Osteocyte (in vitro differentiated cells): ENCODE data around the gene STXBP6. TPM values are rescaled to one million over a fixed set of nuclear protein-coding genes. Genes with fewer than 3 reads are reported as not detected.

Source experiments
- DNase-seq: peaks from one replicate; pipeline ENCODE4 v3.0.0; 2021; ENCODE audit warnings: mixed read lengths; ENCODE audit not compliant: unreplicated experiment; ENCODE audit errors: extremely low spot score
- H3K27ac Mint-ChIP-seq: one replicate; pipeline ENCODE4 v1.8.0; 2021; ENCODE audit warnings: mild to moderate bottlenecking, mixed read lengths; ENCODE audit not compliant: unreplicated experiment
- H3K27me3 Mint-ChIP-seq: one replicate; pipeline ENCODE4 v1.8.0; 2021; ENCODE audit warnings: mixed read lengths; ENCODE audit not compliant: unreplicated experiment
- H3K36me3 Mint-ChIP-seq: one replicate; pipeline ENCODE4 v1.8.0; 2021; ENCODE audit warnings: mixed read lengths; ENCODE audit not compliant: unreplicated experiment
- H3K4me1 Mint-ChIP-seq: one replicate; pipeline ENCODE4 v1.8.0; 2021; ENCODE audit warnings: mixed read lengths; ENCODE audit not compliant: unreplicated experiment
- H3K4me3 Mint-ChIP-seq: one replicate; pipeline ENCODE4 v1.8.0; 2021; ENCODE audit warnings: mild to moderate bottlenecking, moderate library complexity, mixed read lengths; ENCODE audit not compliant: unreplicated experiment
- H3K9me3 Mint-ChIP-seq: one replicate; pipeline ENCODE4 v1.8.0; 2021; ENCODE audit warnings: mixed read lengths; ENCODE audit not compliant: unreplicated experiment
- CTCF ChIP-seq: fragments of 200-600 bp; sonication (generic); IDR thresholded peaks from 2 replicates; pipeline ENCODE4 v1.5.0; 2021; ENCODE audit warnings: antibody characterized with exemption, mild to moderate bottlenecking, moderate library complexity
- total RNA-seq: library from RNA; stranded (reverse); gene quantifications from 2 replicates; pipeline ENCODE4 v1.2.1, GENCODE V29; 2021

The STXBP6 gene
- total RNA-seq, 1 donor from 2014 or later = 6.4 TPM

- H3K27ac Mint-ChIP-seq = peak overlapping the region; percentile 89
- H3K36me3 Mint-ChIP-seq = peaks cover 1% of the 10 kb centered on the region
- H3K4me1 Mint-ChIP-seq = peaks cover 29% of the 10 kb centered on the region
- TF ChIP-seq CTCF = no peak
- no peaks in the 10 kb centered on the region for H3K9me3 Mint-ChIP-seq
- peak overlapping the region; percentile 38 for H3K4me3 Mint-ChIP-seq
- DNase-seq = no peak
- no peaks in the 10 kb centered on the region for H3K27me3 Mint-ChIP-seq
Measured at GRCh38 chr14:24861083-24861630, 188.8 kb downstream of the STXBP6 start.

- no peak overlapping the region for H3K4me3 Mint-ChIP-seq
- H3K27ac Mint-ChIP-seq = no peak overlapping the region
- no peaks in the 10 kb centered on the region for H3K9me3 Mint-ChIP-seq
- no peak for TF ChIP-seq CTCF
- H3K27me3 Mint-ChIP-seq = no peaks in the 10 kb centered on the region
- peaks cover 3% of the 10 kb centered on the region for H3K36me3 Mint-ChIP-seq
- peaks cover 29% of the 10 kb centered on the region for H3K4me1 Mint-ChIP-seq
- DNase-seq = no peak
Measured at GRCh38 chr14:24859559-24859958, 190.4 kb downstream of the STXBP6 start.

- DNase-seq = no peak
- peaks cover 3% of the 10 kb centered on the region for H3K36me3 Mint-ChIP-seq
- H3K27ac Mint-ChIP-seq = no peak overlapping the region
- no peak for TF ChIP-seq CTCF
- H3K4me1 Mint-ChIP-seq = peaks cover 29% of the 10 kb centered on the region
- no peaks in the 10 kb centered on the region for H3K27me3 Mint-ChIP-seq
- no peak overlapping the region for H3K4me3 Mint-ChIP-seq
- H3K9me3 Mint-ChIP-seq = no peaks in the 10 kb centered on the region
Measured at GRCh38 chr14:24858684-24859083, 191.3 kb downstream of the STXBP6 start.

- H3K36me3 Mint-ChIP-seq = peaks cover 3% of the 10 kb centered on the region
- no peak overlapping the region for H3K4me3 Mint-ChIP-seq
- no peaks in the 10 kb centered on the region for H3K9me3 Mint-ChIP-seq
- H3K27me3 Mint-ChIP-seq = no peaks in the 10 kb centered on the region
- no peak overlapping the region for H3K27ac Mint-ChIP-seq
- TF ChIP-seq CTCF = no peak
- peaks cover 29% of the 10 kb centered on the region for H3K4me1 Mint-ChIP-seq
- DNase-seq = no peak
Measured at GRCh38 chr14:24858052-24858451, 191.9 kb downstream of the STXBP6 start.

- Mint-ChIP-seq H3K36me3 (peaks cover 3% of the 10 kb centered on the region), H3K27ac (no peak overlapping the region), H3K9me3 (no peaks in the 10 kb centered on the region), H3K4me1 (peaks cover 29% of the 10 kb centered on the region), H3K27me3 (no peaks in the 10 kb centered on the region), H3K4me3 (no peak overlapping the region)
- DNase-seq = no peak
- TF ChIP-seq CTCF = no peak
Measured at GRCh38 chr14:24857277-24857676, 192.7 kb downstream of the STXBP6 start.
